ENCODE results near the gene DACH1.

GRCh38 chr13:71625694-71626093, 241.3 kb downstream of the DACH1 start:
- TF ChIP-seq CTCF (conservative IDR thresholded peaks at IDR 0.05; ENCODE audit: low read depth, low read length), result no peak
- TF ChIP-seq EZH2 (IDR thresholded peaks at IDR 0.05; ENCODE audit: borderline replicate concordance, low read depth, low read length, poor library complexity, severe bottlenecking), result no peak
